GM10266 (cell line): ENCODE data around the gene ABCA3.
"Not testable (repeated sequence)": the region's sequence is repeated elsewhere in the genome, so short reads cannot be mapped to it uniquely, and the experiment has no call there.

Experiments used
- DNase-seq: peaks from one replicate; pipeline ENCODE4 v3.0.0; 2012; ENCODE audit errors: extremely low spot score
- CTCF ChIP-seq: IDR thresholded peaks from 2 replicates; pipeline ENCODE4 v1.5.1; 2012; ENCODE audit warnings: mild to moderate bottlenecking, low read depth; ENCODE audit not compliant: control insufficient read depth, insufficient read depth; ENCODE audit errors: missing control alignments

The ABCA3 gene

GRCh38 chr16:2260250-2260649, 80.3 kb downstream of the ABCA3 start:
- TF ChIP-seq CTCF = no peak
- DNase-seq = no peak

GRCh38 chr16:2258530-2258929, 82.0 kb downstream of the ABCA3 start:
- not testable (repeated sequence) for DNase-seq

GRCh38 chr16:2257726-2258125, 82.8 kb downstream of the ABCA3 start:
- TF ChIP-seq CTCF = no peak
- no peak for DNase-seq

- DNase-seq = no peak
- TF ChIP-seq CTCF = no peak
These were observed 83.9 kb downstream of the ABCA3 start for GRCh38 chr16:2256531-2257140.

GRCh38 chr16:2253293-2253692, 87.2 kb downstream of the ABCA3 start:
- no peak for TF ChIP-seq CTCF
- DNase-seq = no peak

- no peak for DNase-seq
- TF ChIP-seq CTCF = no peak
These were observed 87.8 kb downstream of the ABCA3 start for GRCh38 chr16:2252806-2253148.

GRCh38 chr16:2251296-2252111, 89.0 kb downstream of the ABCA3 start, which contains the start of gene ECI1:
TSS of gene ECI1 (minus strand) at chr16:2251587. CDS start at chr16:2251566, 21 bp downstream.
- DNase-seq = peak; percentile 100
- TF ChIP-seq CTCF = peak; percentile 72
